Activated CD8-positive, alpha-beta T cell treated with anti-CD3 and anti-CD28 coated beads for 36 hours (primary cell): ENCODE measurements around the gene MRTFA. TPM values are rescaled to one million over a fixed set of nuclear protein-coding genes. Genes with fewer than 3 reads are reported as not detected.

Source experiments
- ATAC-seq: fragments of 200-7000 bp; cut with Tn5 transposase; one replicate; pipeline ENCODE4 v1.10.0; 2021; ENCODE audit warnings: mild to moderate bottlenecking, moderate library complexity
- CTCF ChIA-PET: fragments of 350-600 bp; sonication (Branson Sonifier 250); formaldehyde crosslinking; loops from one replicate; lab custom pipeline; 2021; ENCODE audit warnings: antibody characterized with exemption; lab: Charles Lee
- POLR2A ChIA-PET: fragments of 350-600 bp; sonication (Branson Sonifier 250); formaldehyde crosslinking; loops from one replicate; lab custom pipeline; 2021; ENCODE audit warnings: antibody characterized with exemption; lab: Charles Lee
- DNase-seq: peaks from one replicate; pipeline ENCODE4 v3.0.0-alpha.2; 2020
- H3K27ac Mint-ChIP-seq: one replicate; pipeline ENCODE4 v1.8.0; 2021; ENCODE audit warnings: mild to moderate bottlenecking, mixed read lengths
- H3K27me3 Mint-ChIP-seq: one replicate; pipeline ENCODE4 v1.8.0; 2021; ENCODE audit warnings: mixed read lengths
- H3K36me3 Mint-ChIP-seq: one replicate; pipeline ENCODE4 v1.8.0; 2021; ENCODE audit warnings: low read depth, mixed read lengths
- H3K4me1 Mint-ChIP-seq: one replicate; pipeline ENCODE4 v1.8.0; 2021; ENCODE audit warnings: low read depth, mixed read lengths
- H3K4me3 Mint-ChIP-seq: one replicate; pipeline ENCODE4 v1.8.0; 2021; ENCODE audit warnings: mild to moderate bottlenecking, moderate library complexity, mixed read lengths
- H3K9me3 Mint-ChIP-seq: one replicate; pipeline ENCODE4 v1.8.0; 2021; ENCODE audit warnings: mixed read lengths
- CTCF ChIP-seq: fragments of 200-600 bp; IDR thresholded peaks from one replicate; pipeline ENCODE4 v1.8.0; 2022; ENCODE audit warnings: antibody characterized with exemption, mild to moderate bottlenecking
- intact Hi-C: fragments of 100-400 bp; cut with micrococcal nuclease; formaldehyde crosslinking; loops from one replicate; pipeline ENCODE4 v1.10.0; 2022
- total RNA-seq, 2 experiments: library from RNA; stranded (reverse); gene quantifications; one replicate each; pipeline ENCODE4 v1.2.3, GENCODE V29; 2021

Gene MRTFA
- total RNA-seq, 2 experiments from 2014 or later = 37.4 to 40.0 TPM

GRCh38 chr22:40493441-40493840 is 143.1 kb downstream of the MRTFA start:
- intact Hi-C loops = no loop called here
- no peak for TF ChIP-seq CTCF
- H3K4me1 Mint-ChIP-seq = peaks cover 30% of the 10 kb centered on the region
- no peaks in the 10 kb centered on the region for H3K27me3 Mint-ChIP-seq
- H3K9me3 Mint-ChIP-seq = no peaks in the 10 kb centered on the region
- DNase-seq (no peak), ATAC-seq (no peak)
- no peak overlapping the region for H3K4me3 Mint-ChIP-seq
- POLR2A ChIA-PET = no interaction called here
- CTCF ChIA-PET = interaction anchor here (0.9 to 5.0 kb wide), 4 partner anchors 19 to 57 kb away, joined by 3 to 31 read pairs (median 3); no protein-coding TSS in a partner anchor
- H3K27ac Mint-ChIP-seq = no peak overlapping the region
- no peaks in the 10 kb centered on the region for H3K36me3 Mint-ChIP-seq

- H3K4me3 Mint-ChIP-seq = no peak overlapping the region
- no peak overlapping the region for H3K27ac Mint-ChIP-seq
- H3K27me3 Mint-ChIP-seq = no peaks in the 10 kb centered on the region
- peaks cover 37% of the 10 kb centered on the region for H3K4me1 Mint-ChIP-seq
- ATAC-seq (no peak), DNase-seq (no peak)
- intact Hi-C loops = no loop called here
- H3K9me3 Mint-ChIP-seq = no peaks in the 10 kb centered on the region
- no peaks in the 10 kb centered on the region for H3K36me3 Mint-ChIP-seq
- POLR2A ChIA-PET = interaction anchor here (1.4 kb wide), 1 partner anchor 28 kb away, joined by 4 read pairs; no protein-coding TSS in a partner anchor
- no peak for TF ChIP-seq CTCF
- CTCF ChIA-PET = interaction anchor here (0.8 to 5.0 kb wide), 3 partner anchors 28 to 154 kb away, joined by 3 to 31 read pairs (median 5); no protein-coding TSS in a partner anchor
Observed at GRCh38 chr22:40491990-40492631, 144.4 kb downstream of the MRTFA start.

GRCh38 chr22:40487663-40488249 is 148.8 kb downstream of the MRTFA start:
- no peak for DNase-seq
- Mint-ChIP-seq H3K4me1 (peaks cover 45% of the 10 kb centered on the region), H3K27ac (peak overlapping the region; percentile 25), H3K36me3 (no peaks in the 10 kb centered on the region), H3K4me3 (no peak overlapping the region), H3K9me3 (no peaks in the 10 kb centered on the region), H3K27me3 (no peaks in the 10 kb centered on the region)
- ChIA-PET CTCF (interaction anchor here (0.6 to 5.7 kb wide), 42 partner anchors 8 to 314 kb away, joined by 3 to 139 read pairs (median 4); no protein-coding TSS in a partner anchor), POLR2A (interaction anchor here (1.1 to 1.2 kb wide), 2 partner anchors 38 to 51 kb away, joined by 3 to 4 read pairs; no protein-coding TSS in a partner anchor)
- intact Hi-C loops = loop anchor here (2.0 kb wide), 1 partner anchor 51 kb away; no protein-coding TSS in a partner anchor
- ATAC-seq = peak; percentile 57
- peak; percentile 94 for TF ChIP-seq CTCF

- no peak for DNase-seq
- no peak overlapping the region for H3K4me3 Mint-ChIP-seq
- intact Hi-C loops = loop anchor here (2.0 kb wide), 1 partner anchor 50 kb away; no protein-coding TSS in a partner anchor
- no peak for TF ChIP-seq CTCF
- no peak overlapping the region for H3K27ac Mint-ChIP-seq
- POLR2A ChIA-PET = interaction anchor here (0.6 to 1.2 kb wide), 4 partner anchors 38 to 259 kb away, joined by 3 to 4 read pairs (median 3); no protein-coding TSS in a partner anchor
- peaks cover 38% of the 10 kb centered on the region for H3K4me1 Mint-ChIP-seq
- CTCF ChIA-PET = interaction anchor here (0.6 to 5.7 kb wide), 33 partner anchors 8 to 177 kb away, joined by 3 to 139 read pairs (median 4); no protein-coding TSS in a partner anchor
- peak; percentile 72 for ATAC-seq
- H3K9me3 Mint-ChIP-seq = no peaks in the 10 kb centered on the region
- H3K36me3 Mint-ChIP-seq = no peaks in the 10 kb centered on the region
- H3K27me3 Mint-ChIP-seq = no peaks in the 10 kb centered on the region
Observed at GRCh38 chr22:40486962-40487602, 149.4 kb downstream of the MRTFA start.
